Breast epithelium (tissue), 4 donors: Measurements from ENCODE around the gene SNAP25. TPM values are rescaled to one million over a fixed set of nuclear protein-coding genes. Genes with fewer than 3 reads are reported as not detected.
A peak's percentile ranks its signal among the peaks of the same experiment; 100 is the strongest.

Experiments
- DNase-seq, 2 donors: peaks; one replicate each; pipeline ENCODE4 v3.0.0-alpha.2; 2019; ENCODE audit warnings: low spot score in 2 of 2
- H3K27ac ChIP-seq, 2 donors: fragments of 200-600 bp; sonication (generic) in 1 of 2; one replicate each; pipeline ENCODE4 v1.5.1; 2016 to 2019; ENCODE audit warnings: mild to moderate bottlenecking in 1 of 2
- H3K27me3 ChIP-seq, 2 donors: fragments of 200-600 bp; sonication (generic) in 1 of 2; one replicate each; pipeline versions ENCODE4 v1.5.1 to v1.6.0; 2017 to 2019; ENCODE audit warnings: control low read depth in 1 of 2, mild to moderate bottlenecking in 1 of 2
- H3K36me3 ChIP-seq: fragments of 200-600 bp; one replicate; pipeline ENCODE4 v1.5.1; 2019
- H3K4me1 ChIP-seq, 2 donors: fragments of 200-600 bp; sonication (generic); one replicate each; pipeline ENCODE4 v1.5.1; 2016 to 2019; ENCODE audit warnings: control low read depth in 1 of 2
- H3K4me3 ChIP-seq, 3 donors: fragments of 200-600 bp; sonication (generic); 1 replicate in 2 of 3; 2 replicates in 1 of 3; pipeline ENCODE4 v1.5.1; 2016 to 2019; ENCODE audit warnings: mild to moderate bottlenecking in 3 of 3, moderate library complexity in 2 of 3
- H3K9me3 ChIP-seq, 2 donors: fragments of 200-600 bp; sonication (generic) in 1 of 2; one replicate each; pipeline ENCODE4 v1.5.1; 2016 to 2019; ENCODE audit warnings: control low read depth in 1 of 2
- CTCF ChIP-seq, 3 donors: fragments of 450-650 bp; IDR thresholded peaks; one replicate each; pipeline ENCODE4 v1.5.1; 2016 to 2017; ENCODE audit warnings: antibody characterized with exemption in 3 of 3, mild to moderate bottlenecking in 3 of 3, moderate library complexity in 3 of 3
- POLR2A ChIP-seq: fragments of 450-650 bp; IDR thresholded peaks from one replicate; pipeline ENCODE4 v1.6.1; 2016; ENCODE audit warnings: antibody characterized with exemption, mild to moderate bottlenecking, moderate library complexity
- POLR2AphosphoS5 ChIP-seq, 3 donors: sonication (generic); formaldehyde crosslinking; IDR thresholded peaks; one replicate each; pipeline ENCODE4 v1.6.1; 2017; ENCODE audit warnings: antibody characterized with exemption in 3 of 3
- intact Hi-C: fragments of 100-400 bp; cut with DNase I; formaldehyde crosslinking; loops from one replicate; pipeline ENCODE4 v1.15.1; 2023; ENCODE audit warnings: low total_unique reads
- total RNA-seq, 3 donors: library from RNA; depleted of rRNA; stranded (reverse); fragments of >200 nt; gene quantifications; one replicate each; pipeline ENCODE4 v1.1.0, GENCODE V29; 2016

Gene SNAP25
- total RNA-seq, 3 donors from 2014 or later: 0.32 to 1.6 (median 1.6) TPM

GRCh38 chr20:10180651-10181235, 37.9 kb upstream of the SNAP25 start:
- H3K36me3 ChIP-seq: no peaks in the 10 kb centered on the region
- TF ChIP-seq CTCF (IDR thresholded peaks at IDR 0.05) (no peak), POLR2A (no peak), POLR2AphosphoS5 (IDR thresholded peaks at IDR 0.05) (no peak)
- H3K4me1 ChIP-seq: no peaks in the 10 kb centered on the region

GRCh38 chr20:10185741-10186558, 32.7 kb upstream of the SNAP25 start:
- peak; percentile 52 to 83 for DNase-seq
- Histone ChIP-seq H3K27ac (peak overlapping the region; percentile 48 to 51), H3K4me1 (no peaks in the 10 kb centered on the region), H3K9me3 (peaks cover 0 to 19% of the 10 kb centered on the region in 2 donors), H3K27me3 (no peaks in the 10 kb centered on the region), H3K36me3 (no peaks in the 10 kb centered on the region), H3K4me3 (no peak overlapping the region)
- intact Hi-C loops: no loop called here
- TF ChIP-seq POLR2A (no peak), POLR2AphosphoS5 (IDR thresholded peaks at IDR 0.05) (peak in 1 of 3 donors; percentile 14)

More at GRCh38 chr20:10180651-10181235, 37.9 kb upstream of the SNAP25 start:
- intact Hi-C loops: no loop called here
- no peak overlapping the region for H3K27ac ChIP-seq
- H3K27me3 ChIP-seq: no peaks in the 10 kb centered on the region
- no peak overlapping the region for H3K4me3 ChIP-seq
- H3K9me3 ChIP-seq: peaks cover 0 to 16% of the 10 kb centered on the region in 2 donors
- DNase-seq: no peak

- Histone ChIP-seq H3K27me3 (no peaks in the 10 kb centered on the region), H3K27ac (no peak overlapping the region), H3K4me3 (no peak overlapping the region), H3K9me3 (peaks cover 0 to 6% of the 10 kb centered on the region in 2 donors), H3K4me1 (no peaks in the 10 kb centered on the region), H3K36me3 (no peaks in the 10 kb centered on the region)
- TF ChIP-seq POLR2A: no peak
- TF ChIP-seq CTCF (IDR thresholded peaks at IDR 0.05): no peak
- no peak for TF ChIP-seq POLR2AphosphoS5 (IDR thresholded peaks at IDR 0.05)
- no peak for DNase-seq
- intact Hi-C loops: no loop called here
Observed at GRCh38 chr20:10190456-10190855, 28.2 kb upstream of the SNAP25 start.

GRCh38 chr20:10192171-10192570, 26.5 kb upstream of the SNAP25 start:
- Histone ChIP-seq H3K27me3 (no peaks in the 10 kb centered on the region), H3K27ac (no peak overlapping the region), H3K36me3 (no peaks in the 10 kb centered on the region), H3K4me3 (no peak overlapping the region), H3K4me1 (no peaks in the 10 kb centered on the region), H3K9me3 (no peaks in the 10 kb centered on the region)
- TF ChIP-seq POLR2AphosphoS5 (IDR thresholded peaks at IDR 0.05) (no peak), POLR2A (no peak), CTCF (IDR thresholded peaks at IDR 0.05) (no peak)
- no peak for DNase-seq
- intact Hi-C loops: no loop called here

- no peaks in the 10 kb centered on the region for H3K4me1 ChIP-seq
- no peaks in the 10 kb centered on the region for H3K36me3 ChIP-seq
- no peak overlapping the region for H3K27ac ChIP-seq
- intact Hi-C loops: no loop called here
- TF ChIP-seq POLR2AphosphoS5 (IDR thresholded peaks at IDR 0.05) (no peak), CTCF (IDR thresholded peaks at IDR 0.05) (no peak), POLR2A (no peak)
- DNase-seq: no peak
- no peaks in the 10 kb centered on the region for H3K27me3 ChIP-seq
- H3K9me3 ChIP-seq: no peaks in the 10 kb centered on the region
- no peak overlapping the region for H3K4me3 ChIP-seq
Observed at GRCh38 chr20:10194166-10194565, 24.5 kb upstream of the SNAP25 start.
